ENCODE measurements around the gene SAMD4A.

Gene SAMD4A

DNA sequence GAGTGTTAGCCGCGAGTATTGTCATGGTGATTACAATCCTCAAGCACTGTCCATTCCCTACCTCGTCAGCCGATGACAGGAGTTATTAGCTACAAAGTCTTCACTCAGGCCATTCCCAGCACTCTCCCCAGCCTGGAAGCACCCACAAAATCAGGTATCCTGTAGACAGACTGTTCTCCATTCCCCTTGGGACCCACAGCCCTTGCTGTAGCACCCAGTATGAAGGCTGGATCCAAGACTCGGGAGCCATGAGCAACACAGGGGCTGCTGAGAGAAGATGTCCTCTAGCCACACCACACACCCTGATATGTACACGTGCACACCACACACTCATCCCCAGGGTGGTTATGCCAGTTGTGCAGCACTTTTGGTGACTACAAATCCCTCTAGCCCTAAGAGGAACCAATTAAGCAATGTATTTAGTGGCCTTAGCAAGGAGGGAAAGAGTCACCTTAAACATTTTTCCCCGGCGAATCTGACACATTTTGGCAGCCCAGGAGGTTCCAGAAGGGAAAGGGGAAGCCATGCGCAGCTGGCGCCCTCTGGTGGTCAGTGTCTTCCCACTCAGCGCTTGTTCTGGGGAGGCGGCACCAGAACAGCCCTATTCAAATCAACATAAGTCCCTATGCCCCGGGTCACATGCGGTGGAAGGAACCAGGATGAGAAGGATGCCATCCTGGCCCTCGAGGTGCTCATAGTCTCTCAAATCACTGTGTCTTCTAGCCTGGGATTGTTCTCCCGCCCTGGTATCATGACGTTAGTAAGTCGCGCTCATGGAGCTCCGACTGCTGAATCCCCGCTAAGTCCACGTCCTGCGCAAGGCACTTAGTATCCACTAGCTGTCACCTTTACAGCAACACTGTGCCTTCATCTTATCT lies 238.8 kb downstream of the SAMD4A start:
- DNase-seq (ENCODE audit: low read depth) = peak; percentile 71

- DNase-seq (ENCODE audit: low read depth) = no peak
These were observed 239.7 kb downstream of the SAMD4A start for GRCh38 chr14:54806616-54807015.

- DNase-seq (ENCODE audit: low read depth) = no peak
These were observed 240.5 kb downstream of the SAMD4A start for GRCh38 chr14:54807428-54807827.

GRCh38 chr14:54807881-54808280 lies 241.0 kb downstream of the SAMD4A start:
- no peak for DNase-seq (ENCODE audit: low read depth)

GRCh38 chr14:54808326-54809161 lies 241.6 kb downstream of the SAMD4A start:
- no peak for DNase-seq (ENCODE audit: low read depth)

DNA sequence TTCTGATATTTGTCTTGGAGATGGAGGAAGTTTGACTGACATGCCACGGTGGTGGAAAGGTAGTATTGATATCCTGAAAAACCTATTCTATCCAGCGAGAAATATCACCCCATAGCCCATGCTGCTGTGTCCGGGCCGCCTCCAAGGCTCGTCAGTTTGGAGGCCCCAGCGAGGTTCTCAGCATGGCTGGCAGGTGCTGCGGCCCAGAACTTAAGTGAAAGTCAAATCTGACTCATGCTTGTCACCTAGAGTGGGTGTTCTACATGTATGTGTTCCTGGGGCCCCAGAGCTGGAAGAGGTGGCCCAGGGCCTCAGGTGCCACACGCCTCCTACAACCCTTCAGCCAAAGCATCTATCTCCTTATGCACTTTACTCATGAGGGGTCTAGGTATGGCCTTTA lies 242.8 kb downstream of the SAMD4A start:
- no peak for DNase-seq (ENCODE audit: low read depth)

DNA sequence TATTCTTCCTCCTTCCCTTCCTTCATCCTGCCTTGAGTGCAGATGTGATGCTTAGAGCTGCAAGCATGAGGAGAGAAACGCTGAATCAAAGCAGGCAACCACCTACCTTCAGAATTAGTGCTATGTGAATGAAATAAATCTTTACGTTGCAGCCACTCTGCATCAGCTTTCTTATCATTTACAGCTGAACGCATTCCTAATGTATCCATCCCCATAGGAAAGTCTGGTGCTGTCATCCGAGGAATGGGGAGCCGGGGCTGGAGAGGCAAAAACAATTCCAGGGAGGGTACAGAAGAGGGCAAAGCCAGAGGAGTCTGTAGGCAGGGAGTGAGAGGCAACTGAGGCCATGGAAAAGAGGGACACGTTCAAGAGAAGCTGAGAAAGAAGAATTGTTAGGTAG lies 245.7 kb downstream of the SAMD4A start:
- no peak for DNase-seq (ENCODE audit: low read depth)

GRCh38 chr14:54813081-54813480 lies 246.2 kb downstream of the SAMD4A start:
- no peak for DNase-seq (ENCODE audit: low read depth)

GRCh38 chr14:54814076-54814475 lies 247.1 kb downstream of the SAMD4A start:
- no peak for DNase-seq (ENCODE audit: low read depth)

DNA sequence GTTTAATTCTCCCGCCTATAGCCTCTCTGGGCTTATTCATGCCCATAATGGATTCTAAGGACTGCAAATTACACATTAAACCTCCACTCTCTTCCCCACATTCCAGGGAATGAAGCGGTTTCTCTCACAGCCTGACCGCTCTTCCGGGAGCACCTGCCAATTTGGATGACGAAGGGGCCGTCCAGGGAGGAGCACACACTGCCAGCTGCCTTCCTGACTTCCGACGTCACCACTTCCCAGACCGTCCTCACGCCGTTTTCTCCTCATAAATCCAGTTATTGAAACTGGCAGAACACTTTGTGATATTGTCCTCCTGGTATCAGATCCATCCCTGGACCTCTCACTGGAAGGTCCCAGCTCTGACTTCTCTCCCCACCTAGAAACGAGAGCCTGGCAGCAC lies 248.1 kb downstream of the SAMD4A start:
- DNase-seq (ENCODE audit: low read depth) = no peak

GRCh38 chr14:54815515-54815914 lies 248.6 kb downstream of the SAMD4A start:
- DNase-seq (ENCODE audit: low read depth) = no peak

GRCh38 chr14:54816450-54816849 lies 249.5 kb downstream of the SAMD4A start:
- DNase-seq (ENCODE audit: low read depth) = no peak

- no peak for DNase-seq (ENCODE audit: low read depth)
These were observed 250.6 kb downstream of the SAMD4A start for GRCh38 chr14:54817506-54817905.

GRCh38 chr14:54818201-54819133 lies 251.5 kb downstream of the SAMD4A start:
- DNase-seq (ENCODE audit: low read depth) = no peak

GRCh38 chr14:54822685-54823084 lies 255.8 kb downstream of the SAMD4A start:
- no peak for DNase-seq (ENCODE audit: low read depth)

- DNase-seq (ENCODE audit: low read depth) = no peak
These were observed 257.0 kb downstream of the SAMD4A start for GRCh38 chr14:54823757-54824549.

DNA sequence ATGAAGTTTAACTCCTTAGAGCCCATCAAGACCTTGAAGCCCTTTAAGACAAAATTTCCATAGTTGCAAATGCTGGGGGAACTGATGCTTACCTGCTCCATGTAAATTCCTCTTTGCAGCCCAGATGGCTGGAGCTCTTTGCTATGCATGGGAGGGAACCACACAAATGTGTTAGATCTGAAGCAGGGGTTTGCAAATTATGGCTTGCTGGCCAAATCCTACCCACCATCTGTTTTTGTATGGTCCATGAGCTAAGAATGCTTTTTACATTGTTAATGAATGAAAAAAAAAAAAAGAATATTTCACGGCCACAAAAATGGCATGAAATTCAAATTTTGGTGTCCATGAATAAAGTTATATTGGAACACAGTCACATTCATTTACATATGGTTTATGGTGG lies 261.1 kb downstream of the SAMD4A start:
- DNase-seq (ENCODE audit: low read depth) = no peak

DNA sequence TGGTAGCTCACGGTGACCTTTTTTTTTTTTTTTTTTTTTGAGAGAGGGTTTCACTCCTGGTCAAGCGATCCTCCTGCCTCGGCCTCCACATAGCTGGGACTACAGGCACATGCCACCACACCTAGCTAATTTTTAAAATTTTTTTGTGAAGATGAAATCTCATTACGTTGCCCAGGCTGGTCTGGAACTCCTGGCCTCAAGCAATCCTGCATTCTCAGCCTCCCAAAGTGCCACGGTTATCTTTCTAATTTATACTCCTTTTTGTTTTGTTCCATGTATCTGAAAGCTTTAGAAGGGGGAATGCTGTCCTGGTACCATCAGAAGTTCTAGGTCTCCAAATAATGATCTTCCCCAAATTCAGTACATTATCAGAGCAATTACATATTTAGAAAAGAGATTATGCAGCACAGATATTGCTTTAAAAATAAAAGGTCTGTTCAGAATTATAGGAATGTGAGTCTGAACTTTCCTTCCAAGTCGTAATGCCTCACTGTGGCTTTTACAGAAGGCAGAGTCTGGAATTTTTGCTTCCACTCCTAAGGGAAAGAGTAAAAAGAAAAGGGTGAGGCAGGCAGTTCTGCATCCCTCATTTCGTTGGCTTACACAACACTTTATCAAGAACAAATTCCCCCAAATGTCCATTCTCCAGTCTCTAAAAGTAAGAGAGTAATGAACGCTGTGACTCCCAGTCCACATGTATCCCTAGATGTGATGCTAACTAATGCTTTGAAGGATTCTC lies 262.7 kb downstream of the SAMD4A start:
- no peak for DNase-seq (ENCODE audit: low read depth)

DNA sequence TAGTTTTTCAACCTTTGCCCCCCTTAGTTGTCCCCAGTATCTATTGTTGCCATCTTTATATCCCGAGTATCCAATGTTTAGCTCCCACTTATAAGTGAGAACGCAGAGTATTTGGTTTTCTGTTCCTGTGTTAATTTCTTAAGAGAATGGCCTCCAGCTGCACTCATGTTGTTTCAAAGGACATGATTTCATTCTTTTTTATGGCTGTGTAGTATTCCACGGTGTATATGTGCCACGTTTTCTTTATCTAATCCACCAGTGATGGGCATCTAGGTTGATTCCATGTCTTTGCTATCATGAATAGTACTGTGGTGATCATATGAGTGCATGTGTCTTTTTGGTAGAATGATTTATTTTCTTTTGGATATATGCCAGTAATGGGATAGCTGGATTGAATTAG lies 263.7 kb downstream of the SAMD4A start:
- no peak for DNase-seq (ENCODE audit: low read depth)

GRCh38 chr14:54834081-54834480 lies 267.2 kb downstream of the SAMD4A start:
- DNase-seq (ENCODE audit: low read depth) = no peak

DNA sequence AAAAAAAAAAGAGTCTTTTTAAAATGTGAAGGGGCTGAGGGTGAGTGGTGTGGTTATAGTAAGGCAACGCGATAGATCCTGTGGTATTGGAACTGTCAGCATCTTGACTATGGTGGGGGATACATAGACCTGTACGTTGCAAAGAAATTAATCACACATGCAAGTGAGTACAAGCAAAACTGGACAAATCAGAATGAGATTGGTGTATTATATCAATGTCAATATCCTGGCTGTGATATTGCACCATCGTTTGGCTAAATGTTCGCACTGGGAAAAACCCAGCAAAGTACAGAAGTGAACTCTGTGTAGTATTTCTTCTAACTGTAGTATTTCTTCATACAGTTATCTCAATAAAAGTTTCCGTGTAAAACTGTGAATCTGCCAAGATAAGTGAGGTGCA lies 267.8 kb downstream of the SAMD4A start:
- DNase-seq (ENCODE audit: low read depth) = no peak

Measured in activated T-cell treated with anti-CD3 and anti-CD28 coated beads for 24 hours (primary cell).